HEK293 (cell line): ENCODE data around the gene APOL1.

Experiments used
- CTCF ChIA-PET: fragments of 350-600 bp; formaldehyde crosslinking; extraction: SDS; loops from one replicate; lab custom pipeline; 2021; ENCODE audit warnings: antibody characterized with exemption; lab: Yijun Ruan, JAX
- POLR2A ChIA-PET: fragments of 300-600 bp; formaldehyde crosslinking; extraction: SDS; loops from one replicate; lab custom pipeline; 2020; ENCODE audit warnings: antibody characterized with exemption, inconsistent platforms; lab: Yijun Ruan, JAX
- H3K27ac ChIP-seq: fragments of 200-500 bp; sonication (Bioruptor generic); 2 replicates; pipeline ENCODE4 v1.5.1; 2014; ENCODE audit warnings: low read depth, low read length, control low read depth, inconsistent platforms; ENCODE audit errors: extremely low read depth
- H3K36me3 ChIP-seq, 2 experiments: fragments of 200-500 bp in 1 of 2; sonication (Bioruptor generic) in 1 of 2; 1 replicate in 1 of 2; 2 replicates in 1 of 2; pipeline ENCODE4 v1.5.1; 2014 to 2017; ENCODE audit warnings: inconsistent platforms in 2 of 2, low read length in 2 of 2; ENCODE audit not compliant: control insufficient read depth in 2 of 2, insufficient read depth in 1 of 2
- H3K4me1 ChIP-seq: fragments of 200-500 bp; sonication (Bioruptor generic); 2 replicates; pipeline ENCODE4 v1.5.1; 2014; ENCODE audit warnings: mild to moderate bottlenecking, low read length, inconsistent platforms; ENCODE audit not compliant: control insufficient read depth, insufficient read depth
- H3K4me3 ChIP-seq: 2 replicates; pipeline ENCODE4 v1.5.1; 2011; ENCODE audit warnings: low read depth, mild to moderate bottlenecking, control low read depth, low read length, moderate library complexity
- H3K9me3 ChIP-seq: fragments of 200-500 bp; sonication (Bioruptor generic); 2 replicates; pipeline ENCODE4 v1.5.1; 2014; ENCODE audit warnings: low read depth, low read length, inconsistent platforms; ENCODE audit not compliant: control insufficient read depth, insufficient read depth
- GFI1B ChIP-seq: fragments of 450-650 bp; formaldehyde crosslinking; IDR thresholded peaks from 2 replicates; pipeline ENCODE4 v1.5.1; 2016; ENCODE audit warnings: missing biosample characterization, missing genetic modification characterization
- KLF10 ChIP-seq: fragments of 450-650 bp; IDR thresholded peaks from 2 replicates; pipeline ENCODE4 v1.5.1; 2018; ENCODE audit warnings: missing biosample characterization, mild to moderate bottlenecking, missing genetic modification characterization
- KLF16 ChIP-seq: fragments of 450-650 bp; formaldehyde crosslinking; IDR thresholded peaks from 2 replicates; pipeline ENCODE4 v1.5.1; 2017; ENCODE audit warnings: missing biosample characterization, missing genetic modification characterization
- PRDM1 ChIP-seq: fragments of 450-650 bp; formaldehyde crosslinking; IDR thresholded peaks from 2 replicates; pipeline ENCODE4; 2016; ENCODE audit warnings: missing biosample characterization, missing genetic modification characterization
- SP2 ChIP-seq: fragments of 450-650 bp; formaldehyde crosslinking; IDR thresholded peaks from 2 replicates; pipeline ENCODE4 v1.5.1; 2016; ENCODE audit warnings: missing biosample characterization, missing genetic modification characterization
- ZBTB48 ChIP-seq: fragments of 450-650 bp; formaldehyde crosslinking; IDR thresholded peaks from 2 replicates; pipeline ENCODE4 v1.5.1; 2016; ENCODE audit warnings: missing biosample characterization, missing genetic modification characterization
- ZFP41 ChIP-seq: fragments of 450-650 bp; formaldehyde crosslinking; IDR thresholded peaks from 2 replicates; pipeline ENCODE4 v1.5.1; 2016; ENCODE audit warnings: missing biosample characterization, missing genetic modification characterization, borderline replicate concordance
- ZNF169 ChIP-seq: fragments of 450-650 bp; formaldehyde crosslinking; IDR thresholded peaks from 2 replicates; pipeline ENCODE4 v1.5.1; 2016; ENCODE audit warnings: missing biosample characterization, missing genetic modification characterization
- ZNF175 ChIP-seq: fragments of 450-650 bp; formaldehyde crosslinking; IDR thresholded peaks from 2 replicates; pipeline ENCODE4 v1.5.1; 2016; ENCODE audit warnings: missing biosample characterization, missing genetic modification characterization
- ZNF214 ChIP-seq: fragments of 450-650 bp; formaldehyde crosslinking; IDR thresholded peaks from 2 replicates; pipeline ENCODE4 v1.5.1; 2017; ENCODE audit warnings: missing biosample characterization, mild to moderate bottlenecking, missing genetic modification characterization, borderline replicate concordance
- ZNF24 ChIP-seq: fragments of 450-650 bp; formaldehyde crosslinking; IDR thresholded peaks from 2 replicates; pipeline ENCODE4 v1.5.1; 2016; ENCODE audit warnings: missing biosample characterization, missing genetic modification characterization
- ZNF292 ChIP-seq: fragments of 450-650 bp; formaldehyde crosslinking; IDR thresholded peaks from 2 replicates; pipeline ENCODE4 v1.5.1; 2016; ENCODE audit warnings: low read depth, missing biosample characterization, missing genetic modification characterization, borderline replicate concordance
- ZNF324 ChIP-seq: fragments of 450-650 bp; formaldehyde crosslinking; IDR thresholded peaks from 2 replicates; pipeline ENCODE4 v1.5.1; 2016; ENCODE audit warnings: missing biosample characterization, missing genetic modification characterization
- ZNF335 ChIP-seq: fragments of 450-650 bp; formaldehyde crosslinking; conservative IDR thresholded peaks from 2 replicates; pipeline ENCODE4 v1.5.1; 2016; ENCODE audit warnings: missing biosample characterization, missing genetic modification characterization
- ZNF510 ChIP-seq: fragments of 450-650 bp; formaldehyde crosslinking; IDR thresholded peaks from 2 replicates; pipeline ENCODE4 v1.5.1; 2018; ENCODE audit warnings: mild to moderate bottlenecking, missing genetic modification characterization, missing biosample characterization; ENCODE audit not compliant: insufficient replicate concordance
- ZNF561 ChIP-seq: fragments of 450-650 bp; IDR thresholded peaks from 2 replicates; pipeline ENCODE4 v1.5.1; 2018; ENCODE audit warnings: missing biosample characterization, missing genetic modification characterization, borderline replicate concordance
- ZNF654 ChIP-seq: fragments of 450-650 bp; formaldehyde crosslinking; IDR thresholded peaks from 2 replicates; pipeline ENCODE4 v1.5.1; 2016; ENCODE audit warnings: low read depth, missing biosample characterization, missing genetic modification characterization
- ZNF747 ChIP-seq: fragments of 450-650 bp; formaldehyde crosslinking; IDR thresholded peaks from 2 replicates; pipeline ENCODE4 v1.5.1; 2016; ENCODE audit warnings: missing biosample characterization, missing genetic modification characterization
- ZSCAN23 ChIP-seq: fragments of 450-650 bp; formaldehyde crosslinking; IDR thresholded peaks from 2 replicates; pipeline ENCODE4 v1.5.1; 2016; ENCODE audit warnings: missing biosample characterization, missing genetic modification characterization
- TF ChIP-seq, protein P1 (sequence below): fragments of 450-650 bp; formaldehyde crosslinking; IDR thresholded peaks from 2 replicates; pipeline ENCODE4 v1.5.1; 2016; ENCODE audit warnings: missing biosample characterization, missing genetic modification characterization
- TF ChIP-seq, protein P2 (sequence below): fragments of 450-650 bp; IDR thresholded peaks from 2 replicates; pipeline ENCODE4 v1.5.1; 2018; ENCODE audit warnings: missing biosample characterization, mild to moderate bottlenecking, missing genetic modification characterization
- TF ChIP-seq, protein P3 (sequence below): fragments of 450-650 bp; formaldehyde crosslinking; IDR thresholded peaks from 2 replicates; pipeline ENCODE4; 2016; ENCODE audit warnings: missing biosample characterization, missing genetic modification characterization
- TF ChIP-seq, protein P4 (sequence below): fragments of 450-650 bp; formaldehyde crosslinking; IDR thresholded peaks from 2 replicates; pipeline ENCODE4 v1.5.1; 2016; ENCODE audit warnings: missing biosample characterization, missing genetic modification characterization
- TF ChIP-seq, protein P5 (sequence below): fragments of 450-650 bp; formaldehyde crosslinking; optimal IDR thresholded peaks from 2 replicates; pipeline ENCODE3; 2016; ENCODE audit warnings: missing biosample characterization, mild to moderate bottlenecking, missing genetic modification characterization
- TF ChIP-seq, protein P6 (sequence below): fragments of 450-650 bp; formaldehyde crosslinking; IDR thresholded peaks from 2 replicates; pipeline ENCODE4 v1.5.1; 2017; ENCODE audit warnings: missing biosample characterization, missing genetic modification characterization

APOL1 gene

DNA sequence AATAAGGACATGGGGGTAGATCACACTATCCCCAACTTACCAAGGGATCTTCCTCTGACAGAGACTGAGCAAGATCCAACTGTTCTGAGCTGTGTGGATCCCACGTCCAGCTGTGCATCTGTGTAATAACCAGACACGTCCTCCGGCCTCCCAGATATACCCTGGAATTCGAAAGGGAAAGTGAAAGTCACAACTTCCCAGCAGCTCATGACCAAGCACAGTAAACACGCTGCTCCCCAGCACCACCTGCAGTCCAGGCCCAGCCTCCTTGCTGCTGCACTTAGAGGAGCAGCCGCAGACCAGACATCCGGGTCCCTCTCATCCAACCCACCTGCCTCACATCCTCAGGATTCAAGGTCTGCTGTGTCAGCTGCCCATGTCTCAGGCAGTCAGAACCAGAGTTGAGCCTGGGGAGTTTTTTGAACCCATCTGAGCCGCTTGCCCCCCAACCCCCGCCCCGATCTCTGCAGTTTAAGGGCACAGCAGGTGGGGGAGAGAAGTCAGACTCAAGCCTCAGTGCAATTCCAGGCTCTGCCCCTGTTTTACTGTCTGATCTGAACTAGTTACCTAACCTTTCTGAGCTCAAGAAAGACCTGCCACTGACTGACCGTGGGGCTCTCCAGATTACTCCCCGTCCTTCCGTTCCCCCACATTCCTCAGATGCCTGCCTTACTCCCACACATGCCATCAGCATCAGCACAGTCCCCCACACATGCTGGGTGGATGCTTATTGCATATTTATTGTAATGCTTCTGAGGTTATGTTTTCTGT is 13.3 kb upstream of the APOL1 start, which contains the start of gene APOL2:
Gene APOL2, minus strand, starts transcription at position 127 of the 771 bp plus-strand sequence. CDS start 6,365 bp downstream, outside the sequence.
- H3K27ac ChIP-seq, result peak within 1 kb of the TSS; percentile 63
- peaks cover 0 to 16% of the 10 kb centered on the region in 2 experiments; a peak in 1 of 3 replicates for H3K36me3 ChIP-seq
- CTCF ChIA-PET, result interaction anchor here (0.6 to 3.4 kb wide), 26 partner anchors 9 to 247 kb away, joined by 3 to 18 read pairs (median 4); no protein-coding TSS in a partner anchor
- no peaks in the 10 kb centered on the region for H3K9me3 ChIP-seq
- POLR2A ChIA-PET, result interaction anchor here (0.5 to 2.7 kb wide), 13 partner anchors 9 to 1028 kb away, joined by 3 to 8 read pairs (median 4); partner anchors contain the start of genes FOXRED2, MYH9 and TXN2
- H3K4me1 ChIP-seq, result peaks cover 9% of the 10 kb centered on the region
- H3K4me3 ChIP-seq, result peak within 1 kb of the TSS; percentile 49
- TF ChIP-seq, protein P1, sequence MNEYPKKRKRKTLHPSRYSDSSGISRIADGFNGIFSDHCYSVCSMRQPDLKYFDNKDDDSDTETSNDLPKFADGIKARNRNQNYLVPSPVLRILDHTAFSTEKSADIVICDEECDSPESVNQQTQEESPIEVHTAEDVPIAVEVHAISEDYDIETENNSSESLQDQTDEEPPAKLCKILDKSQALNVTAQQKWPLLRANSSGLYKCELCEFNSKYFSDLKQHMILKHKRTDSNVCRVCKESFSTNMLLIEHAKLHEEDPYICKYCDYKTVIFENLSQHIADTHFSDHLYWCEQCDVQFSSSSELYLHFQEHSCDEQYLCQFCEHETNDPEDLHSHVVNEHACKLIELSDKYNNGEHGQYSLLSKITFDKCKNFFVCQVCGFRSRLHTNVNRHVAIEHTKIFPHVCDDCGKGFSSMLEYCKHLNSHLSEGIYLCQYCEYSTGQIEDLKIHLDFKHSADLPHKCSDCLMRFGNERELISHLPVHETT (tag by site-specific recombination), result no peak
- TF ChIP-seq ZBTB48 (tag by site-specific recombination) (peak; percentile 46; the same call in 1 of the 2 replicates), ZNF335 (tag by site-specific recombination) (no peak), GFI1B (no peak), ZSCAN23 (tag by site-specific recombination) (no peak), KLF16 (no peak; the same call in 1 of the 2 replicates), ZNF510 (tag by site-specific recombination) (no peak), ZNF175 (tag by site-specific recombination) (no peak), ZNF292 (tag by site-specific recombination) (no peak), KLF10 (tag by site-specific recombination) (peak; percentile 70), ZFP41 (tag by site-specific recombination) (no peak), ZNF747 (no peak), ZNF169 (tag by site-specific recombination) (no peak), ZNF324 (peak; percentile 43; the same call in 1 of the 2 replicates), PRDM1 (tag by site-specific recombination) (peak; percentile 80), ZNF214 (tag by site-specific recombination) (no peak), ZNF561 (tag by site-specific recombination) (peak; percentile 55; the same call in 1 of the 2 replicates), ZNF24 (tag by site-specific recombination) (peak; percentile 53; the same call in 1 of the 2 replicates), SP2 (tag by site-specific recombination) (no peak; the same call in 1 of the 2 replicates), ZNF654 (peak; percentile 45)
- TF ChIP-seq, protein P2, sequence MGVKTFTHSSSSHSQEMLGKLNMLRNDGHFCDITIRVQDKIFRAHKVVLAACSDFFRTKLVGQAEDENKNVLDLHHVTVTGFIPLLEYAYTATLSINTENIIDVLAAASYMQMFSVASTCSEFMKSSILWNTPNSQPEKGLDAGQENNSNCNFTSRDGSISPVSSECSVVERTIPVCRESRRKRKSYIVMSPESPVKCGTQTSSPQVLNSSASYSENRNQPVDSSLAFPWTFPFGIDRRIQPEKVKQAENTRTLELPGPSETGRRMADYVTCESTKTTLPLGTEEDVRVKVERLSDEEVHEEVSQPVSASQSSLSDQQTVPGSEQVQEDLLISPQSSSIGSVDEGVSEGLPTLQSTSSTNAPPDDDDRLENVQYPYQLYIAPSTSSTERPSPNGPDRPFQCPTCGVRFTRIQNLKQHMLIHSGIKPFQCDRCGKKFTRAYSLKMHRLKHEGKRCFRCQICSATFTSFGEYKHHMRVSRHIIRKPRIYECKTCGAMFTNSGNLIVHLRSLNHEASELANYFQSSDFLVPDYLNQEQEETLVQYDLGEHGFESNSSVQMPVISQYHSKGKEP (tag by site-specific recombination), result peak; percentile 68; the same call in 1 of the 2 replicates
- TF ChIP-seq, protein P3, sequence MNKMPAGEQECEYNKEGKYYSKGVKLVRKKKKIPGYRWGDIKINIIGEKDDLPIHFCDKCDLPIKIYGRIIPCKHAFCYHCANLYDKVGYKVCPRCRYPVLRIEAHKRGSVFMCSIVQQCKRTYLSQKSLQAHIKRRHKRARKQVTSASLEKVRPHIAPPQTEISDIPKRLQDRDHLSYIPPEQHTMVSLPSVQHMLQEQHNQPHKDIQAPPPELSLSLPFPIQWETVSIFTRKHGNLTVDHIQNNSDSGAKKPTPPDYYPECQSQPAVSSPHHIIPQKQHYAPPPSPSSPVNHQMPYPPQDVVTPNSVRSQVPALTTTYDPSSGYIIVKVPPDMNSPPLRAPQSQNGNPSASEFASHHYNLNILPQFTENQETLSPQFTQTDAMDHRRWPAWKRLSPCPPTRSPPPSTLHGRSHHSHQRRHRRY (tag by site-specific recombination), result no peak
- TF ChIP-seq, protein P4, sequence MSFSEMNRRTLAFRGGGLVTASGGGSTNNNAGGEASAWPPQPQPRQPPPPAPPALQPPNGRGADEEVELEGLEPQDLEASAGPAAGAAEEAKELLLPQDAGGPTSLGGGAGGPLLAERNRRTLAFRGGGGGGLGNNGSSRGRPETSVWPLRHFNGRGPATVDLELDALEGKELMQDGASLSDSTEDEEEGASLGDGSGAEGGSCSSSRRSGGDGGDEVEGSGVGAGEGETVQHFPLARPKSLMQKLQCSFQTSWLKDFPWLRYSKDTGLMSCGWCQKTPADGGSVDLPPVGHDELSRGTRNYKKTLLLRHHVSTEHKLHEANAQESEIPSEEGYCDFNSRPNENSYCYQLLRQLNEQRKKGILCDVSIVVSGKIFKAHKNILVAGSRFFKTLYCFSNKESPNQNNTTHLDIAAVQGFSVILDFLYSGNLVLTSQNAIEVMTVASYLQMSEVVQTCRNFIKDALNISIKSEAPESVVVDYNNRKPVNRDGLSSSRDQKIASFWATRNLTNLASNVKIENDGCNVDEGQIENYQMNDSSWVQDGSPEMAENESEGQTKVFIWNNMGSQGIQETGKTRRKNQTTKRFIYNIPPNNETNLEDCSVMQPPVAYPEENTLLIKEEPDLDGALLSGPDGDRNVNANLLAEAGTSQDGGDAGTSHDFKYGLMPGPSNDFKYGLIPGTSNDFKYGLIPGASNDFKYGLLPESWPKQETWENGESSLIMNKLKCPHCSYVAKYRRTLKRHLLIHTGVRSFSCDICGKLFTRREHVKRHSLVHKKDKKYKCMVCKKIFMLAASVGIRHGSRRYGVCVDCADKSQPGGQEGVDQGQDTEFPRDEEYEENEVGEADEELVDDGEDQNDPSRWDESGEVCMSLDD, result no peak
- TF ChIP-seq, protein P5, sequence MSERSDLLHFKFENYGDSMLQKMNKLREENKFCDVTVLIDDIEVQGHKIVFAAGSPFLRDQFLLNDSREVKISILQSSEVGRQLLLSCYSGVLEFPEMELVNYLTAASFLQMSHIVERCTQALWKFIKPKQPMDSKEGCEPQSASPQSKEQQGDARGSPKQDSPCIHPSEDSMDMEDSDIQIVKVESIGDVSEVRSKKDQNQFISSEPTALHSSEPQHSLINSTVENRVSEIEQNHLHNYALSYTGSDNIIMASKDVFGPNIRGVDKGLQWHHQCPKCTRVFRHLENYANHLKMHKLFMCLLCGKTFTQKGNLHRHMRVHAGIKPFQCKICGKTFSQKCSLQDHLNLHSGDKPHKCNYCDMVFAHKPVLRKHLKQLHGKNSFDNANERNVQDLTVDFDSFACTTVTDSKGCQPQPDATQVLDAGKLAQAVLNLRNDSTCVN (tag by site-specific recombination), result no peak
- TF ChIP-seq, protein P6, sequence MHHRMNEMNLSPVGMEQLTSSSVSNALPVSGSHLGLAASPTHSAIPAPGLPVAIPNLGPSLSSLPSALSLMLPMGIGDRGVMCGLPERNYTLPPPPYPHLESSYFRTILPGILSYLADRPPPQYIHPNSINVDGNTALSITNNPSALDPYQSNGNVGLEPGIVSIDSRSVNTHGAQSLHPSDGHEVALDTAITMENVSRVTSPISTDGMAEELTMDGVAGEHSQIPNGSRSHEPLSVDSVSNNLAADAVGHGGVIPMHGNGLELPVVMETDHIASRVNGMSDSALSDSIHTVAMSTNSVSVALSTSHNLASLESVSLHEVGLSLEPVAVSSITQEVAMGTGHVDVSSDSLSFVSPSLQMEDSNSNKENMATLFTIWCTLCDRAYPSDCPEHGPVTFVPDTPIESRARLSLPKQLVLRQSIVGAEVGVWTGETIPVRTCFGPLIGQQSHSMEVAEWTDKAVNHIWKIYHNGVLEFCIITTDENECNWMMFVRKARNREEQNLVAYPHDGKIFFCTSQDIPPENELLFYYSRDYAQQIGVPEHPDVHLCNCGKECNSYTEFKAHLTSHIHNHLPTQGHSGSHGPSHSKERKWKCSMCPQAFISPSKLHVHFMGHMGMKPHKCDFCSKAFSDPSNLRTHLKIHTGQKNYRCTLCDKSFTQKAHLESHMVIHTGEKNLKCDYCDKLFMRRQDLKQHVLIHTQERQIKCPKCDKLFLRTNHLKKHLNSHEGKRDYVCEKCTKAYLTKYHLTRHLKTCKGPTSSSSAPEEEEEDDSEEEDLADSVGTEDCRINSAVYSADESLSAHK, result no peak
